ENCODE data around the gene RASD1.

GRCh38 chr17:17536702-17537101 lies 40.5 kb upstream of the RASD1 start:
- TF ChIP-seq CTCF (IDR thresholded peaks at IDR 0.05; ENCODE audit: insufficient read depth, low read length) (no peak), POLR2AphosphoS5 (IDR thresholded peaks at IDR 0.05; ENCODE audit: low read depth) (no peak), REST (IDR thresholded peaks at IDR 0.05; ENCODE audit: insufficient replicate concordance, low read depth) (no peak), SPI1 (IDR thresholded peaks at IDR 0.05; ENCODE audit: borderline replicate concordance, low read depth) (no peak), GABPA (IDR thresholded peaks at IDR 0.05; ENCODE audit: low read depth) (no peak)

All from HL-60 (cell line).